Measurements from ENCODE around the gene GRPR. TPM values are rescaled to one million over a fixed set of nuclear protein-coding genes. Genes with fewer than 3 reads are reported as not detected.

Gene GRPR
- total RNA-seq, 6 experiments from 2014 or later: not detected

DNA sequence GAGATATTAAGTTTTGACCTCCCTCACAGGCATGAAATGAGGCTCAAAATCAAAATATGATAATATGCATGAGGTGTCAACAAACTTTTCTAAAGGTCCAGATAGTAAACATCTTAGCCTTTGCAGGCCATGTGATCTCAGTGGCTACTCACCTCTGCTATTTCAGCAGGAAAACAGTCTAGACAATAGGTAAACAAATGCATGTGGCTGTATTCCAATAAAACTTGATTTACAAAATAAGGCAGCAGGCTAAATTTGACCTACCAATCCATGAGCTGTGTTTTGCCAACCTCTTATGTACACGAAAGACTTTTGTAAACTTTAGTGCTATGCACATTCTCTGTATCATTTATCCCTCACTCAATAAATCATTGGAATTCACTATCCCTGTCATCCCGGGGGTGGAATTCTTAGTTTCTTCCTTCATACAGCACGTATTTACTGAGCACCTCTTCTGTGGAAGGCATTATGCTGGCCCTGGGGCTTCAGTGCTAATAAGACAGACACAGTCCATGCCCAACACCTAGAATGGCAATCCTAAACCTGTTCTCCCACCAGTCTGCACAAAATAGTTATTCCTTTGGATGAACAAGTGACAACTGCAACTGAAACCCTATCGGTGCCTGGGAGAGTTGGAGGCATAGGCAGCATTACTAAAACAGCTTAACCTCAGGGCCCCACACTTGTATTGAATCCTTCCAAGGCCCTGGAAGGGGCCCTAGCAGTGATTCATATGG is 63.8 kb downstream of the GRPR start:
- DNase-seq: no peak

DNA sequence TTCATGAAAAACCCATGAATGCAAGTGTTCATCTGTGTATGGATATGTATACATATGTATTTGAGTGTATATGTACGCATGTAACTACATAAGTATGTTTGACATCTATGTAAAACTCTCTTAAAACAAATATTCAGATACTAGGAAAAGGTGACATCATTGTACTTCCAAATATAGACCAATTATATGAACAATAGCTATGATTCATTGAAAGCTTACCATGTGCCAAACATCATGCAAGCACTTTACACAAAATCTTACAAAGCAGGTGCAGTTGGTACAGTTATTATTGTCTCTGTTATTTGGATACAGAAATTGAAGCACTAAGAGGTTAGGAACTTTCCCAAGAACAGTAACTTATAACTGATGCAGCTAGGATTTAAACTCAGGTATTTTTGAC is 65.3 kb downstream of the GRPR start:
- TF ChIP-seq, protein P1, sequence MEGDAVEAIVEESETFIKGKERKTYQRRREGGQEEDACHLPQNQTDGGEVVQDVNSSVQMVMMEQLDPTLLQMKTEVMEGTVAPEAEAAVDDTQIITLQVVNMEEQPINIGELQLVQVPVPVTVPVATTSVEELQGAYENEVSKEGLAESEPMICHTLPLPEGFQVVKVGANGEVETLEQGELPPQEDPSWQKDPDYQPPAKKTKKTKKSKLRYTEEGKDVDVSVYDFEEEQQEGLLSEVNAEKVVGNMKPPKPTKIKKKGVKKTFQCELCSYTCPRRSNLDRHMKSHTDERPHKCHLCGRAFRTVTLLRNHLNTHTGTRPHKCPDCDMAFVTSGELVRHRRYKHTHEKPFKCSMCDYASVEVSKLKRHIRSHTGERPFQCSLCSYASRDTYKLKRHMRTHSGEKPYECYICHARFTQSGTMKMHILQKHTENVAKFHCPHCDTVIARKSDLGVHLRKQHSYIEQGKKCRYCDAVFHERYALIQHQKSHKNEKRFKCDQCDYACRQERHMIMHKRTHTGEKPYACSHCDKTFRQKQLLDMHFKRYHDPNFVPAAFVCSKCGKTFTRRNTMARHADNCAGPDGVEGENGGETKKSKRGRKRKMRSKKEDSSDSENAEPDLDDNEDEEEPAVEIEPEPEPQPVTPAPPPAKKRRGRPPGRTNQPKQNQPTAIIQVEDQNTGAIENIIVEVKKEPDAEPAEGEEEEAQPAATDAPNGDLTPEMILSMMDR (IDR thresholded peaks at IDR 0.05): no peak
- no peak for TF ChIP-seq POLR2A (IDR thresholded peaks at IDR 0.05)
- Histone ChIP-seq H3K36me3 (no peaks in the 10 kb centered on the region), H3K27me3 (peaks cover 0 to 3% of the 10 kb centered on the region in 2 donors), H3K27ac (no peak overlapping the region), H3K4me1 (no peaks in the 10 kb centered on the region), H3K9me3 (no peaks in the 10 kb centered on the region), H3K4me3 (no peak overlapping the region)
- ATAC-seq (no peak), DNase-seq (no peak)
- WGBS (ENCODE audit: insufficient coverage, low coverage, low lambda C conversion rate, missing lambda C conversion rate): 33% methylated on average over 1 of the region's 1 CpG
- intact Hi-C loops (cut with DNase I): no loop called here

More for the DNA sequence above, 63.8 kb downstream of the GRPR start:
- no peaks in the 10 kb centered on the region for H3K36me3 ChIP-seq
- no peaks in the 10 kb centered on the region for H3K9me3 ChIP-seq
- TF ChIP-seq, protein P1 (IDR thresholded peaks at IDR 0.05): no peak
- no peak for TF ChIP-seq POLR2A (IDR thresholded peaks at IDR 0.05)
- H3K4me1 ChIP-seq: no peaks in the 10 kb centered on the region
- no peak overlapping the region for H3K27ac ChIP-seq
- peak in 2 of 4 donors; percentile 36 to 57 for ATAC-seq
- no peaks in the 10 kb centered on the region for H3K27me3 ChIP-seq
- no peak overlapping the region for H3K4me3 ChIP-seq
- 27% methylated on average over 4 of the region's 4 CpGs for WGBS (ENCODE audit: insufficient coverage, low coverage, low lambda C conversion rate, missing lambda C conversion rate)
- intact Hi-C loops (cut with DNase I): no loop called here

DNA sequence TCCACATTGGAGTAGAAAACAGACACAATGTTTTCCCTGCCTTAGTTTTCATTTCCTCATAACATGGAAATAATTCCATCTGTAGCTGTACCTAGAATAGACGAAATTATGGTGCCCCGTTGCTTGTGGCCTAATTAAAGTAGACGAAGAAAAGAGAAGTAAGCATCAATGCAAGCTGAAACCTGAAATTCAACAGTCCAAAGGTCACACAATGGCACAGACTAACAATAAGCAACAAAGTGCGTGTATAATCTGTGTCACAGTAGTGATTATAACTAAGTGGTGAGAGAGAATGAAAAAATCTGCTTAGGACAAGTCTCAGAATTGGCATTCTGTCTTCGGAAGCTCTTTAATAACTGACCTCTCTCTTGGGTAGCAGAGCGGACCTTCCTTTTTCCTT is 68.2 kb downstream of the GRPR start:
- H3K4me1 ChIP-seq: no peaks in the 10 kb centered on the region
- no peak overlapping the region for H3K4me3 ChIP-seq
- H3K9me3 ChIP-seq: no peaks in the 10 kb centered on the region
- no peaks in the 10 kb centered on the region for H3K36me3 ChIP-seq
- TF ChIP-seq POLR2A (IDR thresholded peaks at IDR 0.05): no peak
- TF ChIP-seq, protein P1 (IDR thresholded peaks at IDR 0.05): no peak
- WGBS (ENCODE audit: insufficient coverage, low coverage, low lambda C conversion rate, missing lambda C conversion rate): 72% methylated on average over 6 of the region's 6 CpGs
- ATAC-seq (no peak), DNase-seq (no peak)
- peaks cover 0 to 3% of the 10 kb centered on the region in 2 donors for H3K27me3 ChIP-seq
- intact Hi-C loops (cut with DNase I): no loop called here
- no peak overlapping the region for H3K27ac ChIP-seq

DNA sequence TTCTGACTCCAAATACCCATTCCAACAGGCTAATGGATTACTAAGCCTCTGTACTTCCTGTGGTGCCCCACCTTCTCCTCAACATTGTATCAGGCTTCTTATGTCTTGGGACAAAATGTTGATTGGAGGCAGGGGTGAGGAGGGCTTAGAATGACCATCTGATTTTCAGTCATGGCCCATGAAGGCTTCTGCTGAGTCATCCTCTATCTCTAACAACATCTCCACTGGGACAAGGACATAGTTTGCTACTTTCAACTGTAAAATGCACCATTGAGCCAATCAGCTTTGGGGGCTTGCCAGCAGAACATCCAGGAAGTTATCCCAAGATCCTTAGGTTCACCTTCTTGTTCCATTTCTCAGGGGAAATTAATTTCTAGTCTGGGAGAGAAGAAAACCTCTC is 73.5 kb downstream of the GRPR start:
- ATAC-seq (no peak), DNase-seq (no peak)
- no peaks in the 10 kb centered on the region for H3K36me3 ChIP-seq
- no peak overlapping the region for H3K27ac ChIP-seq
- intact Hi-C loops (cut with DNase I): no loop called here
- H3K4me3 ChIP-seq: no peak overlapping the region
- no peaks in the 10 kb centered on the region for H3K4me1 ChIP-seq
- TF ChIP-seq, protein P1 (IDR thresholded peaks at IDR 0.05): no peak
- TF ChIP-seq POLR2A (IDR thresholded peaks at IDR 0.05): no peak
- H3K9me3 ChIP-seq: no peaks in the 10 kb centered on the region
- H3K27me3 ChIP-seq: peaks cover 0 to 3% of the 10 kb centered on the region in 2 donors
